HepG2 (cell line): ENCODE data around the gene DOCK1.

Source experiments
- POLR2A ChIP-seq, 2 experiments: IDR thresholded peaks; 2 replicates each; pipeline ENCODE4 v1.6.1; 2011; ENCODE audit warnings: low read depth in 2 of 2, low read length in 2 of 2, mild to moderate bottlenecking in 1 of 2, moderate library complexity in 1 of 2; ENCODE audit not compliant: insufficient read depth in 1 of 2
- XRCC5 ChIP-seq: fragments of 200-400 bp; formaldehyde crosslinking; optimal IDR thresholded peaks from 2 replicates; pipeline ENCODE3; 2017; ENCODE audit warnings: mild to moderate bottlenecking, low read length
- ZNF792 ChIP-seq: IDR thresholded peaks from 2 replicates; pipeline ENCODE4 v1.6.1; 2016
- TF ChIP-seq, protein P1 (sequence below): sonication (generic); formaldehyde crosslinking; IDR thresholded peaks from 2 replicates; pipeline ENCODE4 v1.5.0; 2020; ENCODE audit warnings: mild to moderate bottlenecking, missing genetic modification reagents, moderate library complexity
- TF ChIP-seq, protein P2 (sequence below): sonication (generic); formaldehyde crosslinking; IDR thresholded peaks from 2 replicates; pipeline ENCODE4 v1.4.0; 2020; ENCODE audit warnings: missing genetic modification reagents

DNA sequence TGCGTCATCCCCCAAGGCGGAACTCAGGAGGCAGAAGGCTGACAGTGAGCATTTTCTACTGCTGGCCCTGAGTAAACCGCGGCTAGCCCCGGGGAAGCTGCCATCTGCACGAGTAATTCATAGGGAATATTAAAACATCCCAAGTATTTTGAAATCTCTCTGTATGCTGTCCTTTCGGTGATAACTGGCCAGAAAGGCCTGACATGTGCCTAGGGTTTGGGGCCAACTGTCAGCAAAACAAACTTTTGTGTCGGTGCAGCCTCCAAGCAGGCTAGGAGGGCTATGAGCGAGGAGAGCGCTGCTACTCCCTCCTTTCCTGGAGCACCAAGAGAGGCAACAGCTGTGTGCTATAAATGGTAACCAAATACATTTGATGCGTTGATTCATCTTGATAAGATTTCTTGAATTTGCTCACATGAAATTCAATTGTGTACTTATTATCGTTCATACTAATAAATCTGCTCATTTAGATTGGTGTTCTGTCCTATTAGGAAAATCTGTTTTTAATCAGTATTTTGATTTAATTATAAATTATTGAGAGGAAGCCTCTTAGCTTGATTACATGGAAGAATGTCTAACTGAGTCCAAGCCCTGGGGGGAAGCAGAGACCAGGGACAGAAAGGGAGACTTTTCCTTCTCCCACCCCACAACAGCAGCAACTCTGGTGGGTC is 519.5 kb downstream of the DOCK1 start:
- TF ChIP-seq, protein P1, sequence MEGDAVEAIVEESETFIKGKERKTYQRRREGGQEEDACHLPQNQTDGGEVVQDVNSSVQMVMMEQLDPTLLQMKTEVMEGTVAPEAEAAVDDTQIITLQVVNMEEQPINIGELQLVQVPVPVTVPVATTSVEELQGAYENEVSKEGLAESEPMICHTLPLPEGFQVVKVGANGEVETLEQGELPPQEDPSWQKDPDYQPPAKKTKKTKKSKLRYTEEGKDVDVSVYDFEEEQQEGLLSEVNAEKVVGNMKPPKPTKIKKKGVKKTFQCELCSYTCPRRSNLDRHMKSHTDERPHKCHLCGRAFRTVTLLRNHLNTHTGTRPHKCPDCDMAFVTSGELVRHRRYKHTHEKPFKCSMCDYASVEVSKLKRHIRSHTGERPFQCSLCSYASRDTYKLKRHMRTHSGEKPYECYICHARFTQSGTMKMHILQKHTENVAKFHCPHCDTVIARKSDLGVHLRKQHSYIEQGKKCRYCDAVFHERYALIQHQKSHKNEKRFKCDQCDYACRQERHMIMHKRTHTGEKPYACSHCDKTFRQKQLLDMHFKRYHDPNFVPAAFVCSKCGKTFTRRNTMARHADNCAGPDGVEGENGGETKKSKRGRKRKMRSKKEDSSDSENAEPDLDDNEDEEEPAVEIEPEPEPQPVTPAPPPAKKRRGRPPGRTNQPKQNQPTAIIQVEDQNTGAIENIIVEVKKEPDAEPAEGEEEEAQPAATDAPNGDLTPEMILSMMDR (CRISPR knock-in tag) = no peak
- TF ChIP-seq, protein P2, sequence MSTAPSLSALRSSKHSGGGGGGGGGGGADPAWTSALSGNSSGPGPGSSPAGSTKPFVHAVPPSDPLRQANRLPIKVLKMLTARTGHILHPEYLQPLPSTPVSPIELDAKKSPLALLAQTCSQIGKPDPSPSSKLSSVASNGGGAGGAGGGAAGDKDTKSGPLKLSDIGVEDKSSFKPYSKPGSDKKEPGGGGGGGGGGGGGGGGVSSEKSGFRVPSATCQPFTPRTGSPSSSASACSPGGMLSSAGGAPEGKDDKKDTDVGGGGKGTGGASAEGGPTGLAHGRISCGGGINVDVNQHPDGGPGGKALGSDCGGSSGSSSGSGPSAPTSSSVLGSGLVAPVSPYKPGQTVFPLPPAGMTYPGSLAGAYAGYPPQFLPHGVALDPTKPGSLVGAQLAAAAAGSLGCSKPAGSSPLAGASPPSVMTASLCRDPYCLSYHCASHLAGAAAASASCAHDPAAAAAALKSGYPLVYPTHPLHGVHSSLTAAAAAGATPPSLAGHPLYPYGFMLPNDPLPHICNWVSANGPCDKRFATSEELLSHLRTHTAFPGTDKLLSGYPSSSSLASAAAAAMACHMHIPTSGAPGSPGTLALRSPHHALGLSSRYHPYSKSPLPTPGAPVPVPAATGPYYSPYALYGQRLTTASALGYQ = no peak
- TF ChIP-seq POLR2A (IDR thresholded peaks at IDR 0.05; ENCODE audit: insufficient read depth in 1 of 2, low read depth in 2 of 2, low read length in 2 of 2) = no peak
- no peak for TF ChIP-seq XRCC5
- no peak for TF ChIP-seq ZNF792
